HG02870 (cell line): ENCODE data around the gene PPP1R11.

Experiments used
- ATAC-seq: cut with Tn5 transposase; IDR thresholded peaks from one replicate; pipeline ENCODE4 v1.9.1; 2021; ENCODE audit warnings: mild to moderate bottlenecking, moderate library complexity; ENCODE audit not compliant: unreplicated experiment

PPP1R11 gene

DNA sequence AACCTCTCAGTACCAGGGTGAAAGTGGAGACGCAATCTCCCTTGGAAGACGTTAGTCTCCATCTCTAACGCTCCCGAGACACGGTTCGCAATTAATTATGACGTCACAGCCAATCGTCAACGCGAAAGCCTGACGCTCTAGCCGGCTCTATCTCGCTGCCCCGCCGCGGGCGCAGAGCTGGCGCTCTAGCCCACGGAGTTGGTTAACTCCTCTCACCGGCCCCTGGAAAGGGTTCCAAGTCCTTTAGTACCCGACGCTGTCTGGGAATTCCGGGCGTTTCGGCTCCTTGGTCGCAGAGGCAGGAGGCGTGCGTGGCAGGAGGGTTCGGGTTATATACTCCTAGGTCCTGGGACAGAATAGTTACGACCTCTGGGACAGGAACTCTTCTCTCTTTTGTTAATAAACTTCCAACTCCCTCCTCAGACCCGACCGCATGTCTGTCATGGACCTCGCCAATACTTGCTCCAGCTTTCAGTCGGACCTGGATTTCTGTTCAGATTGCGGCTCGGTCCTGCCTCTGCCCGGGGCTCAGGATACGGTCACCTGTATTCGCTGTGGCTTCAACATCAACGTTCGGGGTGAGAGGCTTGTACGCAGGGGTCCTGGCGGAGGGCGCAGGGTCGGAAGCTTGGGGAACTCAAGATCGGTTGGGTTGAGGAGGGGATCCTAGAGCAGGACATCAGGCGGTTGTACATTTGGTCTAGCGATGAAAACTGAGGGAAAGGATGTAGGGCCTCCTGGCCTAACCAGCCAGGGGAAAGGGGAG is 5.7 kb upstream of the PPP1R11 start, which contains the start of gene POLR1H:
TSS of gene POLR1H (plus strand) at position 174 of the 766 bp plus-strand sequence. CDS start at position 434, 260 bp downstream.
- peak; percentile 86 for ATAC-seq

DNA sequence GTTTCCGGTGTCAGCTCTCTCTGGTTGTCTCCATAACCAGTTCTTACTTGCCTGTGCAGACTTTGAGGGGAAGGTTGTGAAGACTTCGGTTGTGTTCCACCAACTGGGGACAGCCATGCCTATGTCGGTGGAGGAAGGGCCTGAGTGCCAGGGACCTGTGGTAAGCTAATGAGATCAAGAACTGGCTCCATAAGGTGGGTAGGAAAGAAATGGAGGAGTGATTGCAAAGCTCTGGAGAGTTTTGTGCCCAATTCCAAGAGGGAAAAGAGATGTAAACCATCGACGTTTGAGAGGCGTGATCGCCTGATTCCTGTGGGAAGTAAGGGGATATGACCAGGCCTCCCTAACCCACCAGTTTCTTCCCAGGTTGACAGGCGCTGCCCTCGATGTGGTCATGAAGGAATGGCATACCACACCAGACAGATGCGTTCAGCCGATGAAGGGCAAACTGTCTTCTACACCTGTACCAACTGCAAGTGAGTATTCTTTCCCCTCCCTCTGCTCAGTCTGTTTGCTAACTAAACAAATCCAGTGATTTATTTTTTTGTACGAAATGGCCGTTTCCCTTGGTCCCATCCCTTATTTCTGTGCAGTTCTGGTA is 5.0 kb upstream of the PPP1R11 start:
- peak; percentile 13 for ATAC-seq

DNA sequence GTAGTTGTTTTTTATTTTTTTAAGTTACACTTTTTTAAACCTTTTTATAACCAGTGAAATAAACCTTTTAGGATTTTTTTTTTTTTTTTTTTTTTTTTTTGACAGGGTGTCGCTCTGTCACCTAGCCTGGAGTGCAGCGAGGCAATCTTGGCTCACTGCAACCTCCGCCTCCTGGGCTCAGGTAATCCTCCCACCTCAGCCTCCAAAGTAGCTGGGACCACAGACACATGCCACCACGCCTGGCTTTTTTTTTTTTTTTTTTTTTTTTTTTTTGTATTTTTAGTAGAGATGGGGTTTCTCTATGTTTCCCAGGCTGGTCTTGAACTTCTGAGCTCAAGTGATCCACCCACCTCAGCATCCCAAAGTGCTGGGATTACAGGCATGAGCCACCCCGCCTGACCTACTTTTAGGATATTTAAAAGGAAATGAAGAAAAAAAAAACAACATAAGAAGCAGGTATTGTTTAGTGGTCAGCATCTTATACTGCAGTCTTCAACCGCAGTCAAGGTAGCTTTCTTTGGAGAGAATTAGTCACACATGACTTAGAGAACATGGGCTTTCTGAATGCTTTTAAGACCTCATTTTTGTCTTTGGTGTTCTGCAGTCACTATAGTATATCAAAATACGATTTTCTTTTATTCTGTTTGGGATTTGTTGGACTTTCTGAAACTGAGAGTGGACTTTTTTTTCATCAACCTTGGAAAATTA is 4.4 kb upstream of the PPP1R11 start:
- no peak for ATAC-seq

- no peak for ATAC-seq
These were observed 3.7 kb upstream of the PPP1R11 start for GRCh38 chr6:30063315-30063714.

GRCh38 chr6:30066082-30066481 is 916 bp upstream of the PPP1R11 start:
- ATAC-seq, result no peak

GRCh38 chr6:30067460-30068139 is 602 bp downstream of the PPP1R11 start:
- no peak for ATAC-seq

DNA sequence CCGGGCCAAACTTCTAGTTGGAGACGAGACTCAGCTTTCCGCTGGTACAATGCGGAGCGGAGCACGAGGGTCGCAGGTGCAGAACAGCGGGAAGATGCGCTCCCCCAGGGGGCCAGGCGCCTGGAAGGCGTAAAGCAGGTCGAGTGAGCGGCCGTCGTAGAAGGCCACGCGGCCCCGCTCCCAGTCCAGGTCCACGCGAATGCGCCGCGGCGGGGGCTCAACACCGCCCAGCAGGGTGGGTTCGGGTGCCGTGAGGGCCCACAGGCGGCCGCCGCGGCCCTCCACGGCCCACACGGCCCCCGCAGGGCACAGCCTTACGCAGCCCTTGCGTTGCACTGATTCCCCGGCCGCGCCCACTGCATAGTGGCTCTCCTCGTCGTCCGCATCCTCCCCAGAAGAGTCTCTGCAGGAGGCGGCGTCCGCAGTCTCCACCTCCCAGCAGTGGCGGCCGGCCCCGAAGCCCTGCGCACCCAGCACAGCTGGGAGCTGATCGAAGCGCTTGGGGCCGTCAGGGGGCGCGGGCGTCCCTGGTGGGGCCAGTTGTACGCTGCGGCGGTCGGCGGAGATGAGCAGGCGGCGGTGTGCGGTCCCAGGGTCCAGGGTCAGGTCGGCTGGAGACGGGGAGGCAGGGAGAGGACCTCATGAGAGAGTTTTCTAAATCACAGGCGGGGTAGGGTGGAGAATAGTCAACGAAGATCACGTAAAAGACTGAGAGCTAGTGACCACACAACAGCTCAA is 4.3 kb downstream of the PPP1R11 start:
- no peak for ATAC-seq

DNA sequence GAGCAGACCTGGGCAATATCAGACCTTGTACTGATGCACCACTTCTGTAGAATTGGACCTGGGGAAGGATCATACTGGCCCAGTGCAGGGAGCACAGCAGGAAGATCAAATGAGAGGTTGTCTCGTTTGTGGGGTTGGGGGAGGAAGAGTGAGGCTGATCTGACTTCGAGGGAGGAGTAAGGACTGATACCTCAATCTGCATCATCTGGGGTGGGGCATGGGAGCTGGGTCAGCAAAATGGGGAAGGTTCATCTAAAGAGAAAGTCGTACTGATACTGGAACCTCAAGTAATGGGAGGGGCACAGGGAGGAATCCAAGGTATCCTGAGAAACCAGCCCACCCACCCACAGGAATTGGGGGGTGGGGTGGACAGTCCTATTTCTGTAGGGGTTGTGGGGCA is 4.9 kb downstream of the PPP1R11 start:
- no peak for ATAC-seq

DNA sequence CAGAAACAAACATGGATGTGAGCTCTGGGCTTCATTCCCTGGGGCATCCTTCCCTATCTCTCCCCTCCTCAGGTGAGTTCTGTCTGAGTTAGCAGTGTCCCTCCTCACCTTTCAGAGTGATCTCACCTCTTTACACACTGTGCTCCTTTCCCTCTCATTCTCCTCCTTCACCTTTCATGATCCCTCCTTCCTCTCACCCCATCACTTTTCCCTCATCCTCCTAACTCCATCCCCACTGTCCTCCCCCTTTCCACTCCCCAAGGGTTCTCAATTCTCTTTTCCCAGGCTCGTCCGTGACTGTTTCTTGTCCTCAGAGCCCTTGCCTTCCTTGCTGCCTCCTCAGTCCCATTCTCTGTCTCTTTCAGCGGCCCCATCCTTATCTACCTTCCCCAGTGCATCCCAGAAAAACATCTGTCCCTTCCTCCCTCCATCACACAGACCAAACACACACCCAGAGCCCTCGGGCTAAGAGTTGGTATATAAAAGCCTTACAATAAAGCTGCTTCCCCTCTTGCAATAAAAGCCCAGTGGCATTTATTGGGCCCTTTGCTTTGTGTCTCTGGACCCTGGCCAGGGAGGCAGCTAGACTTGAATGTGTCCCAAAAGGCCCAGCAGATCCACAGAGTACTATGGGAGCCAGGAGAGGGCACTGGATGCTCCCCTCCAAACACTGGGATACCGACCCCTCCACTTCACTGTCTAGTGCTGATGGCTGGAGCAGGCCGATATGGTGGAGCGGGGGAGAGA is 6.7 kb downstream of the PPP1R11 start:
- no peak for ATAC-seq

DNA sequence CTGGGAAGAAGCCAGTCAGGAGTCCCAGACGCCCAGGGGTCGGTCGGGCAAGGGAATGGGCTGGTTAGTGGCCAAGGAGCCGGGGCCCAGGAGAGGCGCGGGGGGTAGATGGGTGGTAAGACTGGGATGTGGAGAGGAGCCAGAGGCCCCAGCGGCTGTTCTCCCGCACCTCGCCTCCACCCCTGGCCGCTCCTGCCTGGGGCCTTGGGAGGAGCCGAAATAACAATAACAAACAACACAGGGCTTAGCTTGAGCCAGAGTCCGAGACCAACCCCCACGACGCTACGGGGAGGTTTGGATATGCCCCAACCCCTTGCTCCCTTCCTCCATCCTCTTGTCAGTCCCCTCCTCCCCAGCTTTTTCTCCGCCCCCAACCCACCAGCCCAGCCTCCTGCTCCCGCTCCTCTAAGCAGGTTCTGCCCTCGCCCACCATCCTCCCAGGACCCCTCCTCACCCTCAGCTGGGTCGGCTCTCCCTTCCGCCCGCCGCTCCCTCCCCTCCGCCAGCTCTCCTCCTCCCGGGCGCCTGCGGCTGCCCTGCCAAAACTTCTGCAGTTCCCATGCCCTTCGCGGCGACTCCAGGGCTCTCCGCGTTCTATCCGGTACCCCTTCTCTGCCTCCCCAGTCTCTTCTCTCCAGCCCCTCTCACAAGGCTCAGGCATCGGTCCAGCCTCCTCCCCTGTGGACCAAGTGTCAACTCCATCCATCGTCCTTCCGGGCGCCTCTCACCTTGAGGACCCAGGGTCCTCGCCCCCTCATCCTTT is 7.5 kb downstream of the PPP1R11 start:
- ATAC-seq, result no peak

DNA sequence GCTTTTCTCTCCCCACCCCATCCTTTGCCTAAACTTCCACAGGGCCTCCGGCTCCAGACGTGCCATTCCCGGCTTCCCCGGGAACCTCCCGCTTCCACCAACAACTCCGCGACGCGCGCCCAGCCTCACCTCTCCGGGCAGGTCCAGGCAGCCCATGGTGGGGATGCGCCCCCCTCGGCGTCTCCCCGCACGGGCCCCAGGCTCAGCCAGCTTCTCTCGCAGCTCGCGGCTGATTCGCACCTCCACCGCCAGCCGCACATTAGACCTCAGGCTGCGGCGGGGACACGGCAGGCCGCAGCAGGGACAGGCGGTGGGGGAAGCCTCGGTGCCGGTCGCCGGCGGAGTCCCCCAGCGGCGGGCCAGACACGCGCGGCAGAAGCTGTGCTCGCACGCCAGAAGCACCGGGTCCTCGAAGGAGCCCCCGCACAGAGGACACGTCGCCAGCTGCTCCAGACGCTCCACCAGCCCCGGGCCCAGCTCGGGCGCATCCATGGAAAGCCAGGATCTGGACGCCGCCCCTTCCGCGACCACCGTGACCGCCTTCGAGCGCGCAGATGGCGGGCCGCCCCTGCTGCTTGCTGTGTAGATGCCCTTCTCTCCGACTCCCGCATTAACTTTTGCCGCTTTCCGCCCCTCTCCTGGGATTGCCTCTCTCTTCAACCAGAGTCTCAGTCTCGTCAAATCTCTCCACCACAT is 8.2 kb downstream of the PPP1R11 start, which contains the start of gene RNF39:
TSS of gene RNF39 (minus strand) at position 676 of the 696 bp plus-strand sequence. CDS start at position 492, 184 bp downstream.
- ATAC-seq, result no peak

- ATAC-seq, result no peak
These were observed 9.1 kb downstream of the PPP1R11 start for GRCh38 chr6:30075790-30076732.

DNA sequence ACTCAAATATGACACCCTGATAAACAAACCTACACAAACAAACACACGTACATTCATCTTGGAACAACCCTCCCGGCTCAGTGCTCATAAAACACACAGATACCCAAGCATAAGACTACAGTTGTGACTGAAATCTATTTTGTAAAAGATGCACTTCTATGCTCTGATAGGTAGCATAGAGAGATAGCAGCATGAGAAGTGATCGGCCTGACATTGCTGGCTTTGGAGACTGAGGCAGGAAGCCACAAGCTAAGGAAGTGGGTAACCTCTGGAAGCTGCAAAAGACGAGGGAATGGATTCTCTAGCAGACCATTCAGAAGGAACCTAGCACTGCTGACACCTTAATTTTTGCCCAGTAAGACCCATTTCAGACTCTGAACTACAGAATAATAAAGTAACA is 10.2 kb downstream of the PPP1R11 start:
- no peak for ATAC-seq

- ATAC-seq, result no peak
These were observed 20.9 kb downstream of the PPP1R11 start for GRCh38 chr6:30087876-30088275.

DNA sequence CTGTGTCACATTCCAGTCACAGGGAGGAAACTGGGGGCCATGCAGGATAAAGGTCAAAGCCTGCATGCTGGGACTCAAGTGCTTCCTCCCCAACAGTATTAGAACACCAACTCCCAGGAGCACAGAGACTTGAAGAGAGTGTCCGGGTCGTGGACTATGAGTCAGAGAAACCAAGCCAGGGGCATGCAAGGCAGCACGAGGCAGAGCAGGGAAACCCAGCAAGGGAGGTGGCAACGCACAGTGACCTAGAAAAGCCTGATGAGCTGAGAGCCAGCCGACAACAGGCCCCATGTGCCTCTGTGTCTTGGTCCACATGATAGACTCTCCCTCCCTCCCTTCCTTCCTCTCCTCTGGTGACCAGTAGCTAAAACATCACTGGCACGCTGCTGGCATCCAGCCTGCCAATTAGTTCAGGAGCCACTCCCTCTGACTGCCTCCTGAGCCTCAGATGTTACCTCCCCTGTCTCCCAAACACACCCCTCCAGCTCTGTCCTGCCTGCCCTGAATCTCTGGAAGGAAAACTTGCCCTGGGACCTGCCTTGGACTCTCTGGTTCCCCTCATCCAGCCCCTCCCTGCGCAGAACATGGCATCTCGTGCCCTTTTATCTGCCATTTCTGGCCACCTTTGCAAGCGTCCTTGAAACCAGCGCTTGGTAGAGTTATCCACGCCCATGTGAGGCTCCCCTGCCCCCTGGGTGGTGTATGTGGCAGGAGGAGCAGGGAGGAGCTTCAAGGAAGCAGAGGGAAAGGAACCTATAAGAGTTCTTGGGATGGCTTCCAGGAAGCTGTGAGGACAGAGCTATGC is 24.8 kb downstream of the PPP1R11 start:
- no peak for ATAC-seq

DNA sequence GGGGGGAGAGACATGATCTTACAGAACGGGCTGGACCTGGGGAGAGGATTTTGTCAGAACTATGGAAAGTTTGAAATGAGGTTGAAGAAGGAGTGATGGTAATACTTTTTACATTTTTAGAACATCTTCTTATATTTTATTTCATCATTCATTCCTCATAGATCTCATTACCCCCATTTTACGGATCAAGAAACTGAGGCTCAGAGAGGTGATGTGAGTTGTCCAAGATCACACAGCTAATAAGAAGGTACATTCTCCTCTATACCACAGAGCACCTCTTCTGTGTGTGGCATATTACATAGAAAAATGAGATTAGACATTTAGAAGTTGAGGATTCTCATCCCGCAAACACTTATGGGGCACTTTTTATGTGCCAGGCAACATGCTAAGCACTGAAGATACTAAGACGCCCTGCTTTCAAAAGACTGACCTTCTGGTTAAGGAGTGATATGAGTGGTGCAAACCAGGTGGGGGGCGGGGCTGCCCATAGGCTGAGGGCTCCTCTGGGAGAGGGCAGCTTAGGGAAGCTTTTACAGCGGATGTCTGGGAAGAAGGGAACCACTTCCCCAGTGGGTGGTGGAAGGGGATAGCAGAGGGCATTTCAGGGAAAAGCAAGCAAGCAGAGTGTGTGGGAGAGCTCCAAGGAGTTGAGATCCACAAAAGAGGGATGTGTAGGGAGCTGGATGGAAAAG is 26.0 kb downstream of the PPP1R11 start:
- no peak for ATAC-seq
